IgD-negative memory B cell (primary cell): ENCODE measurements around the gene NRG3. TPM values are rescaled to one million over a fixed set of nuclear protein-coding genes. Genes with fewer than 3 reads are reported as not detected.
"Not testable (repeated sequence)": the region's sequence is repeated elsewhere in the genome, so short reads cannot be mapped to it uniquely, and the experiment has no call there.

ENCODE experiments used
- H3K27ac Mint-ChIP-seq, 3 donors: one replicate each; pipeline ENCODE4 v1.8.0; 2020 to 2022; ENCODE audit warnings: mild to moderate bottlenecking in 3 of 3, mixed read lengths in 3 of 3, moderate library complexity in 1 of 3
- H3K27me3 Mint-ChIP-seq: one replicate; pipeline ENCODE4 v1.8.0; 2021; ENCODE audit warnings: mixed read lengths
- H3K36me3 Mint-ChIP-seq: one replicate; pipeline ENCODE4 v1.8.0; 2020; ENCODE audit warnings: mild to moderate bottlenecking, mixed read lengths
- H3K4me1 Mint-ChIP-seq, 3 donors: one replicate each; pipeline ENCODE4 v1.8.0; 2020 to 2022; ENCODE audit warnings: mixed read lengths in 3 of 3, mild to moderate bottlenecking in 1 of 3
- H3K4me3 Mint-ChIP-seq, 4 donors: one replicate each; pipeline ENCODE4 v1.8.0; 2020 to 2022; ENCODE audit warnings: mild to moderate bottlenecking in 4 of 4, mixed read lengths in 4 of 4, moderate library complexity in 3 of 4
- H3K9me3 Mint-ChIP-seq, 3 donors: one replicate each; pipeline ENCODE4 v1.8.0; 2020 to 2021; ENCODE audit warnings: mixed read lengths in 3 of 3, mild to moderate bottlenecking in 1 of 3
- polyA plus RNA-seq: library from polyadenylated mRNA; unstranded; fragments of 300-500 nt; fragmentation: Illumina TruSeq; gene quantifications from one replicate; pipeline ENCODE4 v1.2.3, GENCODE V29; 2021

NRG3 gene
- polyA plus RNA-seq, 1 donor from 2014 or later = not detected

DNA sequence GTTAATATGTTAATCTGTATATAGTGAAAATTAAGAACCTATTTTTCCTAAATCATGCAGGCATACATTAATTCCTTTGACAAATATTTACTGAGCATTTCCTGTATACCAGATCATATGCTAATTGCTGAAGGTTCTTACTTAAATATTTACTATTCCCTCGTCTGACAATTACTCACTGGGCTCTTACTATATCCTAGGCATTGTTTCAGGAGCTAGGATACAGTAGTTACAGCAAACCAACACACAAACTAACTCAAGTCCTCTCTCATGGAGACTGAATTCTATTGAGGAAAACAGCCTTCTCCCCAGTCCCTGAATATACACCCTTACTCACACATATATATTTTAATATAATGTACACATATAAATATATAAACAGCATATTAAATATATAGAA is 786.0 kb downstream of the NRG3 start:
- Mint-ChIP-seq H3K9me3 (no peaks in the 10 kb centered on the region), H3K4me1 (no peaks in the 10 kb centered on the region), H3K4me3 (no peak overlapping the region), H3K27me3 (no peaks in the 10 kb centered on the region), H3K36me3 (no peaks in the 10 kb centered on the region), H3K27ac (no peak overlapping the region)

- H3K9me3 Mint-ChIP-seq = no peaks in the 10 kb centered on the region
- no peak overlapping the region for H3K27ac Mint-ChIP-seq
- no peaks in the 10 kb centered on the region for H3K4me1 Mint-ChIP-seq
- no peaks in the 10 kb centered on the region for H3K27me3 Mint-ChIP-seq
- no peaks in the 10 kb centered on the region for H3K36me3 Mint-ChIP-seq
- no peak overlapping the region for H3K4me3 Mint-ChIP-seq
Measured at GRCh38 chr10:82661701-82662100, 786.7 kb downstream of the NRG3 start.

DNA sequence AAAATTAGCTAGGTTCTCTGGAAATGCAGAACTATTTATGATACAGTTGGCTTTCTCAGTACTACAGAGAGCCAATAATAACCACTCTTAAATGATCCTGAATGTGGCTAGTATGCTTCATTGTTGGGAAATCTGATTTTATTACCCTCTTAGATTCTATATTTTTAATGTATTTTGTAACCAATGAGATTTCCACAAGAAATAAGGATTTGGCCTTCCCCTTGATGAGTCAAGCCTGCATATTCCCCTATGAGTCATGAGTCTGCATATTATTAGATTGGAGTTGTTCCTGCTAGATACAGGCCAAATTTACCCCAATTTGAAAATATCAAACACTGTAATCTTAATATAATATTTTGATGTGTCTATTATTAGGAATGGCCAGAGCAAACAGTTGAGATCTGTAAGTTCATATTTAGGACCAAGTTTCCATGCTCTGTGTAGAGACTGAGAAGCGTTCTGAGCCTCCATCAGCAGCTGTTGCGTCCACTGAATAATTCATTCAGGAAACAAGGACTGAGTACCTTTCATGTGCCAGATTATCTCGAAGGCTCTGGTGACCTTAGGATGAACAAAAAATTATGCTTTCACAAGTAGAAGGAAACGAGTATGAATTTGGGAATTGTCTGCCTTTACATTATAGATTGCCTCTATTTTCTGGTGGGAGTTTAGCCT is 793.4 kb downstream of the NRG3 start:
- Mint-ChIP-seq H3K27ac (peak overlapping the region in 1 of 3 donors; percentile 75), H3K36me3 (peaks cover 2% of the 10 kb centered on the region), H3K27me3 (no peaks in the 10 kb centered on the region), H3K4me3 (no peak overlapping the region), H3K9me3 (no peaks in the 10 kb centered on the region), H3K4me1 (no peaks in the 10 kb centered on the region)

- H3K9me3 Mint-ChIP-seq = peaks cover 3 to 4% (median 4%) of the 10 kb centered on the region in 3 donors
- no peak overlapping the region for H3K4me3 Mint-ChIP-seq
- no peaks in the 10 kb centered on the region for H3K4me1 Mint-ChIP-seq
- peaks cover 2% of the 10 kb centered on the region for H3K36me3 Mint-ChIP-seq
- no peak overlapping the region for H3K27ac Mint-ChIP-seq
- H3K27me3 Mint-ChIP-seq = no peaks in the 10 kb centered on the region
Measured at GRCh38 chr10:82674036-82674435, 799.0 kb downstream of the NRG3 start.

DNA sequence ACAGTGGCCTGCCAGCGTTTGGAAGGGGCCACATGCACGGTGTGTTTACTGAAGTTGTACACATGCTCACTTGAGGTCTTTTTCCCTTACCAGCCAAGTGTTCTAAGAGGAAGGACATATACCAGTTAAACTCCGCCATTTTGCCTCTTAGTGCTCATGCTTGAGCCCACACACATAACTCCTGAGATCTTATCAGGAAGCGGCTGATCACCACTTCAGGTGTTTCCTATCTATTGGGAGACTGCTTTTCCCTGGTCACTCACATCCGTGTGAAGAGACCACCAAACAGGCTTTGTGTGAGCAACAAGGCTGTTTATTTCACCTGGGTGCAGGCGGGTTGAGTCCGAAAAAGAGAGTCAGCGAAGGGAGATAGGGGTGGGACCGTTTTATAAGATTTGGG is 802.9 kb downstream of the NRG3 start:
- H3K36me3 Mint-ChIP-seq, H3K9me3 Mint-ChIP-seq, H3K4me1 Mint-ChIP-seq, H3K4me3 Mint-ChIP-seq, H3K27ac Mint-ChIP-seq, H3K27me3 Mint-ChIP-seq: not testable (repeated sequence)

DNA sequence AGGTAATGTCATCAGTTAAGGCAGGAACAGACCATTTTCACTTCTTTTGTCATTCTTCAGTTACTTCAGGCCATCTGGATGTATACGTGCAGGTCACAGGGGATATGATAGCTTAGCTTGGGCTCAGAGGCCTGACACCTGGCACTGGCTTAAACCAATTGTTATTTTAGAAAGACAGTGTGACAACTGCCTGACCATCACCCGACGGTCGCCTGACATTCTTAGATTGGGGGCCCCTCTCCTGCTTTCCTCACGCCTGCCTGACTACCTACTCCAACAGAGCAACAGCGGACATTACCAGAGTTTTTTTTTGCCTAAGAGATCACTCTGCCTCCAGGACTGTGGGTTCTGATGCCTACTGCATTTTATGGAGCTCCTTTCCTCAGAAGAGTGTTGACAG is 803.5 kb downstream of the NRG3 start:
- H3K4me3 Mint-ChIP-seq, H3K36me3 Mint-ChIP-seq, H3K27ac Mint-ChIP-seq, H3K27me3 Mint-ChIP-seq, H3K4me1 Mint-ChIP-seq, H3K9me3 Mint-ChIP-seq: not testable (repeated sequence)

- Mint-ChIP-seq H3K36me3 (no peaks in the 10 kb centered on the region), H3K4me3 (no peak overlapping the region), H3K4me1 (no peaks in the 10 kb centered on the region), H3K9me3 (peaks cover 3 to 5% (median 5%) of the 10 kb centered on the region in 3 donors), H3K27ac (no peak overlapping the region), H3K27me3 (no peaks in the 10 kb centered on the region)
Measured at GRCh38 chr10:82680608-82681007, 805.6 kb downstream of the NRG3 start.

DNA sequence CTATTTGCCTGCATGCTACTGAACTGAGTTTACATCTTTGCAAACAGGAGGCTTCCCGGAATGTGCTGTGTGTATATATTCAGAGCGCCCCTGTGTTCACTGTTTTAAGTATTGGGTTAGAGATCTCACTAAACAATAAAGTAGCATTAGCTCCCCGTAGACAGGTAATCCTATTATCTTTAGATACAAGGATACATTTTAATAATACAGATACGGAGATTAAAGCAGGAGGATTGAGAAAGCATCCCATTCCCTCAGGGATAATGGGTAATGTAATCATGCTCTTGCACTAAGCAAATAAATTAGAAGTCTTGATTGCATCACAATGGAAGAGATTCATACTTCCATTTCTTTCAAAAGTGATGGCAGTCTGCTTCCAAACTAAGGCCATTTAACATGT is 809.0 kb downstream of the NRG3 start:
- Mint-ChIP-seq H3K9me3 (peaks cover 2% of the 10 kb centered on the region in 3 donors), H3K4me3 (no peak overlapping the region), H3K27me3 (no peaks in the 10 kb centered on the region), H3K36me3 (no peaks in the 10 kb centered on the region), H3K27ac (no peak overlapping the region), H3K4me1 (no peaks in the 10 kb centered on the region)

- Mint-ChIP-seq H3K27ac (no peak overlapping the region), H3K36me3 (no peaks in the 10 kb centered on the region), H3K4me1 (no peaks in the 10 kb centered on the region), H3K4me3 (no peak overlapping the region), H3K9me3 (peaks cover 0 to 3% (median 2%) of the 10 kb centered on the region in 3 donors), H3K27me3 (no peaks in the 10 kb centered on the region)
Measured at GRCh38 chr10:82685087-82685486, 810.1 kb downstream of the NRG3 start.

GRCh38 chr10:82691211-82691610 is 816.2 kb downstream of the NRG3 start:
- H3K4me1 Mint-ChIP-seq = no peaks in the 10 kb centered on the region
- H3K4me3 Mint-ChIP-seq = no peak overlapping the region
- peaks cover 0 to 16% (median 2%) of the 10 kb centered on the region in 3 donors for H3K9me3 Mint-ChIP-seq
- H3K27ac Mint-ChIP-seq = no peak overlapping the region
- no peaks in the 10 kb centered on the region for H3K36me3 Mint-ChIP-seq
- no peaks in the 10 kb centered on the region for H3K27me3 Mint-ChIP-seq

- Mint-ChIP-seq H3K4me3 (no peak overlapping the region), H3K27me3 (no peaks in the 10 kb centered on the region), H3K9me3 (peaks cover under 1 to 16% (median 2%) of the 10 kb centered on the region in 3 donors), H3K36me3 (no peaks in the 10 kb centered on the region), H3K4me1 (no peaks in the 10 kb centered on the region), H3K27ac (no peak overlapping the region)
Measured at GRCh38 chr10:82692458-82692857, 817.5 kb downstream of the NRG3 start.

DNA sequence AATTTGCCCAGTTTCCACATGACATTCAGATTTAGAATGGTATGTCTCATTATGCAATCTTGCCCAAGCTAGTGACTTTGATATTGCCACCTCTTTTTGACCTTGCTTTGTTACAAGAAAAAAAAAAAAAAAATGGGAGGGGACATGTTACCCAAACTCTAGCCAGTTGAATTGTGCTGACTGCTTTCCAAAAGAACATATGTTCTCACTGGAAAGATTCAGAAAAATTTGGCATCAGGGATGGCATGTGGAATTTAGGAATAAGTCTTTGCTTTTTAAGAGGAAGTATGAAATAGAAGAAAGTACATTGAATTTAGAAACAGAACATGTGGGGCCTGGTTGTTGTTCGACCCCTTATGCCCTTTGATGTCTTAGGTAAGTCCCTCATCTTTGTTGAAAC is 846.8 kb downstream of the NRG3 start:
- Mint-ChIP-seq H3K4me3 (no peak overlapping the region), H3K9me3 (peaks cover 0 to 22% (median 2%) of the 10 kb centered on the region in 3 donors), H3K4me1 (no peaks in the 10 kb centered on the region), H3K36me3 (peaks cover 1% of the 10 kb centered on the region), H3K27me3 (no peaks in the 10 kb centered on the region), H3K27ac (no peak overlapping the region)

DNA sequence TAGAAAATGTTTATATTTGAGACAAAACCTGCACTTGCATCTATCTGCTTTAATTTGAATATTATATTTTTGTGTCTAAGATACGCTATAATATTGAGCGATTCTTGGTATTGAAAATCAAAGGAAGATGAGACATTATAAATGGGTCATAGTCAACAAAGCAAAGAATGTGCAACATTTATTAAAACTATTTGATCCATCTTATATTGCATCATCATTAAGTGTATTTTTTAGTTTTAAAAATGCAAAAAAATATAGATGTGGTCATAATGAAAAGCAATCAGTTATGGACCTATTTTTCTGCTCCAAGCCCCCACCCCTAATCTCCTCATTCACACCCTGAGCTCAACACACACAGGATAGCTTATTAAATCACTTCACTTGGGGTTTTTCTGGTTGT is 847.3 kb downstream of the NRG3 start:
- Mint-ChIP-seq H3K36me3 (peaks cover 1% of the 10 kb centered on the region), H3K27ac (no peak overlapping the region), H3K9me3 (peaks cover 0 to 24% (median 2%) of the 10 kb centered on the region in 3 donors), H3K4me1 (no peaks in the 10 kb centered on the region), H3K4me3 (no peak overlapping the region), H3K27me3 (no peaks in the 10 kb centered on the region)

GRCh38 chr10:82736305-82736704 is 861.3 kb downstream of the NRG3 start:
- H3K27ac Mint-ChIP-seq = no peak overlapping the region
- H3K9me3 Mint-ChIP-seq = peaks cover under 1 to 5% (median 2%) of the 10 kb centered on the region in 3 donors
- H3K4me1 Mint-ChIP-seq = no peaks in the 10 kb centered on the region
- no peaks in the 10 kb centered on the region for H3K36me3 Mint-ChIP-seq
- H3K27me3 Mint-ChIP-seq = no peaks in the 10 kb centered on the region
- no peak overlapping the region for H3K4me3 Mint-ChIP-seq

DNA sequence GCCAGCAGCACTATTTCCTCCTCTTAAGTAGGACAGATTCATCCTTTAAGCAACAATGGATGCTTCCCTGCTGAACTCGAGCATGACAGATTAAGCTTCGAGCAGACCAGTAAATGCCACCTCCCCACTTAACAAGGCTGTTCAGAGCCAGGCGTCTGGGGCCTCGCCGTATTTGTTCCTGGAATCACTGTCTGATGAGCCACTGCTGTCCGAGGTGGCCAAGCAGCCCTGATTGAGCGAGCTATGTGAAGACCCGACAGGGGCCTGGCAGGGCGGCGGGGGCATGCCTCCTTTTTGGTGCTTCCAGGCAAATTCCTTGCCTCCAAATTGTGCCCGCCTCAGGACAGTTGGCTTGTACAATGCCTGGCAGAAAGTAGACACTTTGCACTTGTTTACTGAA is 862.6 kb downstream of the NRG3 start:
- Mint-ChIP-seq H3K4me3 (no peak overlapping the region), H3K27me3 (no peaks in the 10 kb centered on the region), H3K36me3 (no peaks in the 10 kb centered on the region), H3K4me1 (no peaks in the 10 kb centered on the region), H3K9me3 (peaks cover 2 to 5% (median 3%) of the 10 kb centered on the region in 3 donors), H3K27ac (no peak overlapping the region)

DNA sequence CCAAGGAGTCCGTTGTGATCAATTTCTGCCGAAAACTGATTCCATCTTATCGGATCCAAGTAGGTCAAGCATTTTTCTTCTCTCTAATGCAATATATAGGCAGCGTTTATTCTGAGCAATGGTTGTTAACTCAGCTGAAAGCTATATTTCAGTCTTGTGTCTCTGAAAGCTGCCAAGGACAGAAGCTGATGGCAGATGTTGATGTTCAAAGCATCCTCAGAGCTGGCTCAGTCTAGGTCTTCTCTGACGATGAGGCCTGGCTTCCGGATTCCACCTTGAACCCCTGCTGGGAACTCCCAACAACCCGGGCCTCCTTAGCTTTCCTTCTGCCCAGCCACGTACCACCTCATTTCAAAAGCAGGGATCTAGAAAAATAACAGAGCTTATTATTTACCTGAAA is 863.6 kb downstream of the NRG3 start:
- Mint-ChIP-seq H3K4me3 (no peak overlapping the region), H3K27me3 (no peaks in the 10 kb centered on the region), H3K4me1 (no peaks in the 10 kb centered on the region), H3K36me3 (no peaks in the 10 kb centered on the region), H3K9me3 (peaks cover under 1 to 3% (median 2%) of the 10 kb centered on the region in 3 donors), H3K27ac (no peak overlapping the region)
